Measurements from ENCODE around the gene RBM24. TPM values are rescaled to one million over a fixed set of nuclear protein-coding genes. Genes with fewer than 3 reads are reported as not detected.

The RBM24 gene
- polyA plus RNA-seq, 3 donors from 2014 or later, result not detected

- Mint-ChIP-seq H3K9me3 (peaks cover 0 to 4% (median 0%) of the 10 kb centered on the region in 6 donors), H3K4me1 (no peaks in the 10 kb centered on the region), H3K4me3 (no peak overlapping the region), H3K27me3 (ENCODE audit: low read depth in 3 of 3) (peaks cover 0 to 2% (median 0%) of the 10 kb centered on the region in 3 donors), H3K36me3 (no peaks in the 10 kb centered on the region), H3K27ac (no peak overlapping the region)
- no peak for DNase-seq
These were observed 55.3 kb downstream of the RBM24 start for GRCh38 chr6:17336425-17336824.

GRCh38 chr6:17339308-17339670 is 58.1 kb downstream of the RBM24 start:
- no peaks in the 10 kb centered on the region for H3K4me1 Mint-ChIP-seq
- peaks cover 0 to 3% (median 0%) of the 10 kb centered on the region in 3 donors for H3K27me3 Mint-ChIP-seq (ENCODE audit: low read depth in 3 of 3)
- DNase-seq, result no peak
- no peak overlapping the region for H3K27ac Mint-ChIP-seq
- peaks cover 0 to 3% (median 0%) of the 10 kb centered on the region in 6 donors for H3K9me3 Mint-ChIP-seq
- no peak overlapping the region for H3K4me3 Mint-ChIP-seq
- no peaks in the 10 kb centered on the region for H3K36me3 Mint-ChIP-seq

- Mint-ChIP-seq H3K4me1 (no peaks in the 10 kb centered on the region), H3K36me3 (no peaks in the 10 kb centered on the region), H3K9me3 (peaks cover 0 to 5% (median 0%) of the 10 kb centered on the region in 6 donors), H3K4me3 (no peak overlapping the region), H3K27me3 (ENCODE audit: low read depth in 3 of 3) (peaks cover 0 to 3% (median 0%) of the 10 kb centered on the region in 3 donors), H3K27ac (no peak overlapping the region)
- no peak for DNase-seq
These were observed 60.1 kb downstream of the RBM24 start for GRCh38 chr6:17341117-17341805.

GRCh38 chr6:17341891-17342290 is 60.7 kb downstream of the RBM24 start:
- H3K4me1 Mint-ChIP-seq, result no peaks in the 10 kb centered on the region
- no peak for DNase-seq
- no peak overlapping the region for H3K4me3 Mint-ChIP-seq
- H3K27ac Mint-ChIP-seq, result no peak overlapping the region
- H3K36me3 Mint-ChIP-seq, result no peaks in the 10 kb centered on the region
- peaks cover 0 to 3% (median 0%) of the 10 kb centered on the region in 3 donors for H3K27me3 Mint-ChIP-seq (ENCODE audit: low read depth in 3 of 3)
- peaks cover 0 to 3% (median 0%) of the 10 kb centered on the region in 6 donors for H3K9me3 Mint-ChIP-seq

GRCh38 chr6:17343215-17343614 is 62.1 kb downstream of the RBM24 start:
- Mint-ChIP-seq H3K4me1 (no peaks in the 10 kb centered on the region), H3K27ac (no peak overlapping the region), H3K4me3 (no peak overlapping the region), H3K27me3 (ENCODE audit: low read depth in 3 of 3) (peaks cover 0 to 3% (median 0%) of the 10 kb centered on the region in 3 donors), H3K36me3 (no peaks in the 10 kb centered on the region), H3K9me3 (peaks cover 0 to 3% (median 0%) of the 10 kb centered on the region in 6 donors)
- no peak for DNase-seq

Other genes starting within 250 kb of the RBM24 start
- not detected for gene STMND1, start 179.3 kb upstream of the RBM24 start, polyA plus RNA-seq
- not detected for gene CAP2, start 112.2 kb downstream of the RBM24 start, polyA plus RNA-seq